Thyroid gland (tissue), 4 donors: ENCODE data around the gene IQCF6. TPM values are rescaled to one million over a fixed set of nuclear protein-coding genes. Genes with fewer than 3 reads are reported as not detected.
"Not testable (repeated sequence)": the region's sequence is repeated elsewhere in the genome, so short reads cannot be mapped to it uniquely, and the experiment has no call there.

Experiments used
- DNase-seq, 2 donors: peaks; one replicate each; pipeline ENCODE4 v3.0.0-alpha.2; 2019
- H3K27ac ChIP-seq, 3 donors: fragments of 200-600 bp; sonication (generic); 1 replicate in 2 of 3; 2 replicates in 1 of 3; pipeline ENCODE4 v1.5.1; 2016 to 2019; ENCODE audit warnings: mild to moderate bottlenecking in 1 of 3, moderate library complexity in 1 of 3
- H3K27me3 ChIP-seq: fragments of 200-600 bp; sonication (generic); one replicate; pipeline ENCODE4 v1.5.1; 2019
- H3K36me3 ChIP-seq, 2 donors: fragments of 200-600 bp; sonication (generic); one replicate each; pipeline ENCODE4 v1.5.1; 2016 to 2019
- H3K4me1 ChIP-seq, 2 donors: fragments of 200-600 bp; sonication (generic); one replicate each; pipeline ENCODE4 v1.5.1; 2017 to 2019
- H3K4me3 ChIP-seq, 3 donors: fragments of 200-600 bp; sonication (generic); replicated peaks in 1 of 3; 1 replicate in 2 of 3; 2 replicates in 1 of 3; pipeline ENCODE4 v1.5.1; 2016; ENCODE audit warnings: mild to moderate bottlenecking in 1 of 3
- H3K9me3 ChIP-seq: fragments of 200-600 bp; sonication (generic); one replicate; pipeline ENCODE4 v1.5.1; 2017
- POLR2A ChIP-seq, 2 donors: fragments of 450-650 bp; IDR thresholded peaks; one replicate each; pipeline ENCODE4 v1.6.1; 2017; ENCODE audit warnings: antibody characterized with exemption in 2 of 2, mild to moderate bottlenecking in 2 of 2, moderate library complexity in 1 of 2
- WGBS, 2 donors: methylation state at CpG; one replicate each; pipeline ENCODE4 v1.1.5; 2017; 5-methylcytosine and 5-hydroxymethylcytosine counted together
- intact Hi-C: fragments of 100-400 bp; cut with DNase I; formaldehyde crosslinking; loops from one replicate; pipeline ENCODE4 v1.15.1; 2023
- total RNA-seq, 4 donors: library from RNA; depleted of rRNA; stranded (reverse); fragments of >200 nt; gene quantifications; one replicate each; pipeline ENCODE4 v1.2.3, GENCODE V29; 2016
- TF ChIP-seq, protein P1 (sequence below), 6 experiments: fragments of 200-600 bp in 3 of 6; fragments of 450-650 bp in 3 of 6; sonication (generic) in 3 of 6; IDR thresholded peaks; one replicate each; pipeline ENCODE4 v1.5.1; 2016 to 2019; ENCODE audit warnings: antibody characterized with exemption in 6 of 6, mild to moderate bottlenecking in 2 of 6, inconsistent platforms in 1 of 6, moderate library complexity in 1 of 6

Gene IQCF6
- total RNA-seq, 4 donors from 2014 or later, result not detected

DNA sequence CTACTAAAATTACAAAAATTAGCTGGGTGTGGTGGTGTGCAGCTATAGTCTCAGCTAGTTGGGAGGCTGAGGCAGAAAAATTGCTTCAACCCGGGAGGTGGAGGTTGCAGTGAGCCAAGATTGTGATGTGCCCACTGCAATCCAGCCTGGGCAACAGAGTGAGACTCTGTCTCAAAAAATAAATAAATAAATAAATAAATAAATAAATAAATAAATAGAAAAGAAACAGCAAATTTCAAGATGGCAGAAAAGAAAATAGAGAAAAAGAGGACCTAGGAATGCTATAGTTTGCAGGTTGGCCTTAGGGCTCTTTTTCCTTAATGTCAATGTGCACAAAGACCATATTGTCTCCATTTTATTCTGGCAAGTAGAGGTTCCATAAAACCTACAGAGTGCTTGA, 28.2 kb downstream of the IQCF6 start:
- no peaks in the 10 kb centered on the region for H3K4me1 ChIP-seq
- WGBS, 2 donors, result 96 to 97% methylated on average over 1 of the region's 1 CpG
- no peak overlapping the region for H3K27ac ChIP-seq
- H3K27me3 ChIP-seq, result no peaks in the 10 kb centered on the region
- H3K36me3 ChIP-seq, result no peaks in the 10 kb centered on the region
- no peak for DNase-seq
- TF ChIP-seq, protein P1, sequence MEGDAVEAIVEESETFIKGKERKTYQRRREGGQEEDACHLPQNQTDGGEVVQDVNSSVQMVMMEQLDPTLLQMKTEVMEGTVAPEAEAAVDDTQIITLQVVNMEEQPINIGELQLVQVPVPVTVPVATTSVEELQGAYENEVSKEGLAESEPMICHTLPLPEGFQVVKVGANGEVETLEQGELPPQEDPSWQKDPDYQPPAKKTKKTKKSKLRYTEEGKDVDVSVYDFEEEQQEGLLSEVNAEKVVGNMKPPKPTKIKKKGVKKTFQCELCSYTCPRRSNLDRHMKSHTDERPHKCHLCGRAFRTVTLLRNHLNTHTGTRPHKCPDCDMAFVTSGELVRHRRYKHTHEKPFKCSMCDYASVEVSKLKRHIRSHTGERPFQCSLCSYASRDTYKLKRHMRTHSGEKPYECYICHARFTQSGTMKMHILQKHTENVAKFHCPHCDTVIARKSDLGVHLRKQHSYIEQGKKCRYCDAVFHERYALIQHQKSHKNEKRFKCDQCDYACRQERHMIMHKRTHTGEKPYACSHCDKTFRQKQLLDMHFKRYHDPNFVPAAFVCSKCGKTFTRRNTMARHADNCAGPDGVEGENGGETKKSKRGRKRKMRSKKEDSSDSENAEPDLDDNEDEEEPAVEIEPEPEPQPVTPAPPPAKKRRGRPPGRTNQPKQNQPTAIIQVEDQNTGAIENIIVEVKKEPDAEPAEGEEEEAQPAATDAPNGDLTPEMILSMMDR (IDR thresholded peaks at IDR 0.05), result no peak
- no peak for TF ChIP-seq POLR2A (IDR thresholded peaks at IDR 0.05)
- intact Hi-C loops, result no loop called here
- no peak overlapping the region for H3K4me3 ChIP-seq
- H3K9me3 ChIP-seq, result no peaks in the 10 kb centered on the region

DNA sequence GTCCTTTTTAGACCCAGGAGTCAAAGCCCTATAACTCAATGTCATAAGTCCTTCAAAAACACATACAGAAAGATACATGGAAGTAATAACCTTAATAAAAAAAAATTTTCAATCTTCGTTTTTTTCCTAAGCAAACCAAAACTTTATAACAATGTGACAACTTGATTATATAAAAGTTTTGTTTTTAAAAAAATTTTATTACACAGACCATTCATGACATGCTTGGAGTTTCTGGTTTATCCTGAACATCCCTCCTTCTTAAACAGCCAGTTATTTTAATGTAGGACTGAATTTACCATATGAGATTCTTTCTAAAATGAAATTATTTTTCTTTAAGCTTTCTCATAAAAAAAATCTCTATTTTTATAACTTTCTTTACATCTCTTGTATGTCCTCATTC, 30.7 kb downstream of the IQCF6 start:
- H3K9me3 ChIP-seq, result no peaks in the 10 kb centered on the region
- H3K27me3 ChIP-seq, result no peaks in the 10 kb centered on the region
- 49 to 55% methylated on average over 1 of the region's 1 CpG for WGBS, 2 donors
- intact Hi-C loops, result no loop called here
- no peak for TF ChIP-seq POLR2A (IDR thresholded peaks at IDR 0.05)
- TF ChIP-seq, protein P1 (IDR thresholded peaks at IDR 0.05), result no peak
- H3K4me3 ChIP-seq, result no peak overlapping the region
- no peak for DNase-seq
- H3K27ac ChIP-seq, result no peak overlapping the region
- H3K36me3 ChIP-seq, result no peaks in the 10 kb centered on the region
- H3K4me1 ChIP-seq, result no peaks in the 10 kb centered on the region

DNA sequence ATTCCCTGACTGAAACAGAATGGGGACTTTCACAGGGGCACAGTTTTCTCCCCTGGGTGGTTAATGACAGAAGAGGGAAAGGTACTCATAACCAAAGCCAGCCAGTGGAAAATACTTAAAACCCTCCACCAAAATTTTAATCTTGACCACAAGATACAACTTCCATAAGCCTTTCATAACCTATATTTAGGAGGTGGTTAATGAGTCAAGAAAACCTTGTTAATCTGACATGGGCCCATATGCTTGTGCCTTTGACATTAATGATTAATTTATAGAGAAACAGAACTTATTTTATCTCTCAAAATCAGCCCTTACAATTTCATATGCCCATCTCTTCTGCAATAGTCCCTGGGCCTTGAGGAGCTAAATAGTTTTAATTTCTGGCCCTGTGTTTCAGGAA, 31.2 kb downstream of the IQCF6 start:
- Histone ChIP-seq H3K27me3 (no peaks in the 10 kb centered on the region), H3K36me3 (no peaks in the 10 kb centered on the region)
- no peak for TF ChIP-seq POLR2A (IDR thresholded peaks at IDR 0.05)
- TF ChIP-seq, protein P1 (IDR thresholded peaks at IDR 0.05), result no peak

DNA sequence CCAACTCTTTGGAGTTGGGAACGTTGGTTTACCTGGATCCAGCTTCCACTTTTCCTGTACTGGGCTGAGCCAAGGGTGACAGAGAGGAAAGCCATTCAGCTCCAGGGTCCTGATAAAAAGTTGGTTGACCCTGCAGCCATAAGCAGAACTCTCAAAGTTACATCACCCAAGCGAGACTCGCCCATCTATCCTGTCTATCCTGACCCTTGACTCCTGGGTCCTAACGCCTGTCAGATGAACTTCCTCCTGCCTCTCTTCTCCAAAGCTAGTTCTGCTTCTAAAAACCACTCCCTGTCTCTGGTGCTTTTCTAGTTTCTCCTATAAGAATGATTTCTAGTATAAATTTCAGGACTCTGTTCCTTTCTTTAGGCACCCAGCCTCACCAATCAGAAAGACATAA, 36.1 kb downstream of the IQCF6 start:
- H3K36me3 ChIP-seq, H3K4me3 ChIP-seq, DNase-seq, H3K9me3 ChIP-seq, H3K27me3 ChIP-seq, intact Hi-C loops, H3K4me1 ChIP-seq, H3K27ac ChIP-seq: not testable (repeated sequence)
- WGBS, 2 donors, result 62 to 76% methylated on average over 4 of the region's 4 CpGs

More for the DNA sequence above, 31.2 kb downstream of the IQCF6 start:
- Histone ChIP-seq H3K9me3 (no peaks in the 10 kb centered on the region), H3K4me1 (no peaks in the 10 kb centered on the region), H3K4me3 (no peak overlapping the region), H3K27ac (no peak overlapping the region)
- DNase-seq, result no peak
- intact Hi-C loops, result no loop called here

DNA sequence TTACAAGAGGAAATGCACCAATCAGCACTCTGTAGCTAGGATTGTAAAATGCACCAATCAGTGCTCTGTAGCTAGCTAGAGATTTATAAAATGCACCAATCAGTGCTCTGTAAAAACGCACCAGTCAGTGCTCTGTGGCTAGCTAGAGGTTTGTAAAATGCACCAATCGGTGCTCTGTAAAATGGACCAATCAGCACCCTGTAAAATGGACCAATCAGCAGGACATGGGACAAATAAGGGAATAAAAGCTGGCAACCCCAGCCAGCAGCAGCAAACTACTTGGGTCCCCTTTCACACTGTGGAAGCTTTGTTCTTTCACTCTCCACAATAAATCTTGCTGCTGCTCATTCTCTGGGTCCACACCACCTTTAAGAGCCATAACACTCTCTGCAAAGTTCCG, 36.7 kb downstream of the IQCF6 start:
- DNase-seq, intact Hi-C loops: not testable (repeated sequence)
- WGBS, 2 donors, result 78 to 90% methylated on average over 3 of the region's 3 CpGs

DNA sequence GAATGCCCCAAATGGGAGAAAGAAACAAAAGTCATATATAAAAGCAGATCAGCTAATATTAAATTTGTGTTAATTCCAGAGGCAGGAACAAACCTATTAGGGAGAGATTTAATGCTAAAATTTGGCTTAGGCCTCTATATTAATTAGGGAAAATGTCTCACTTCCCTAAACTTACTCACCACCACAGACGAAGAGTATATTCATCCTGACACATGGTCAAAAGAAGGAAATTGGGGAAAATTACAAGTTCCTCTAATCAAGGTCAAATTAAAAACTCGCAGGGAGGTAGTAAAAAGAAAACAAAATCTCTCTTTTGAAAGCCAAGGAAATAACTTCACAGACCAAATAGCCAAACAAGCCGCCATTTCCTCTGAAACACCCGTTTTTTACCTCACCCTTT, 39.9 kb downstream of the IQCF6 start:
- Histone ChIP-seq H3K4me3 (no peak overlapping the region), H3K36me3 (no peaks in the 10 kb centered on the region), H3K27ac (no peak overlapping the region), H3K9me3 (no peaks in the 10 kb centered on the region), H3K4me1 (no peaks in the 10 kb centered on the region), H3K27me3 (no peaks in the 10 kb centered on the region)
- no peak for DNase-seq
- intact Hi-C loops, result no loop called here
- WGBS, 2 donors, result 57 to 59% methylated on average over 4 of the region's 4 CpGs
- TF ChIP-seq, protein P1 (IDR thresholded peaks at IDR 0.05), result no peak
- no peak for TF ChIP-seq POLR2A (IDR thresholded peaks at IDR 0.05)

More for the DNA sequence above, 36.7 kb downstream of the IQCF6 start:
- H3K27ac ChIP-seq, H3K9me3 ChIP-seq, H3K36me3 ChIP-seq, H3K4me3 ChIP-seq, H3K4me1 ChIP-seq, H3K27me3 ChIP-seq: not testable (repeated sequence)
